ENCODE results near the gene KCNAB1. TPM values are rescaled to one million over a fixed set of nuclear protein-coding genes. Genes with fewer than 3 reads are reported as not detected.
A peak's percentile ranks its signal among the peaks of the same experiment; 100 is the strongest.
"Not testable (repeated sequence)": the region's sequence is repeated elsewhere in the genome, so short reads cannot be mapped to it uniquely, and the experiment has no call there.

KCNAB1 gene
- polyA plus RNA-seq, 1 donor (not counting 4 experiments of a cell fraction or from before 2014, with no cell fraction given): 0.03 TPM

DNA sequence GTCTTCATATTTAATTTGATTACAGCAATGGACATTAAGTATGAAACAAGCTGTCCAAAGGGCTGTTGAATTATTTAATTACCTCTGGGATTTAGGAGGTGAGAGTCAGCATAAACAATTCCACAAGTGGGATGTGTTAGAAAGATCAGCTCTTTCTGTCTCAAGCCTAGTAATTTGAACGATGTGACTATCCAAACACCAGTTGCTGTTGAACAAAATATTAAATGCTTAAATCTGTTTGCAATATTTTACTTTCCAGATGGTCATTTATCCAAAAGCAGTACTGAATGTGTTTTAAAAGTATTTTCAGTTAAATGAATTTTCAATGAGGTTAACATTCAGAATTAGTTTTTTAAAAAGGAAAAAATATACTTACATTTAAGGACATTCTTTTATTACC, 12.7 kb downstream of the KCNAB1 start:
- Histone ChIP-seq H3K4me3 (ENCODE audit: control insufficient read depth in 2 of 3, extremely low read depth in 1 of 3, insufficient read depth in 2 of 3, low read depth in 1 of 3, low read length in 3 of 3) (no peak overlapping the region), H3K9me1 (ENCODE audit: control insufficient read depth, extremely low read depth, insufficient read depth, low read length) (no peaks in the 10 kb centered on the region), H2AFZ (ENCODE audit: control insufficient read depth, low read length) (no peak overlapping the region), H3K9me3 (ENCODE audit: control insufficient read depth, low read depth, low read length) (no peaks in the 10 kb centered on the region), H4K20me1 (ENCODE audit: control insufficient read depth, extremely low read depth, insufficient read depth, low read length) (no peaks in the 10 kb centered on the region), H3K27me3 (ENCODE audit: control insufficient read depth, extremely low read depth, insufficient read depth, low read length) (peaks cover 9% of the 10 kb centered on the region), H3K79me2 (ENCODE audit: control insufficient read depth, insufficient read depth, low read length) (no peaks in the 10 kb centered on the region), H3K4me1 (ENCODE audit: control insufficient read depth, extremely low read depth, insufficient read depth, low read length) (no peaks in the 10 kb centered on the region), H3K9ac (ENCODE audit: control insufficient read depth, extremely low read depth, insufficient read depth, low read length) (no peak overlapping the region), H3K4me2 (ENCODE audit: control insufficient read depth, extremely low read depth, insufficient read depth, low read depth, low read length) (no peak overlapping the region), H3K36me3 (ENCODE audit: control insufficient read depth in 2 of 2, extremely low read depth in 1 of 2, insufficient read depth in 2 of 2, low read length in 2 of 2) (no peaks in the 10 kb centered on the region), H3K27ac (ENCODE audit: control insufficient read depth, insufficient read depth, low read length) (no peak overlapping the region)
- dilution Hi-C loops (cut with MboI; ENCODE audit: extremely low pct_ligation_motif_present, low sequenced_read_pairs): no loop called here
- no peak for DNase-seq (ENCODE audit: low read depth, low spot score)
- no peak for TF ChIP-seq EZH2 (IDR thresholded peaks at IDR 0.05; ENCODE audit: low read length)
- TF ChIP-seq, protein P1, sequence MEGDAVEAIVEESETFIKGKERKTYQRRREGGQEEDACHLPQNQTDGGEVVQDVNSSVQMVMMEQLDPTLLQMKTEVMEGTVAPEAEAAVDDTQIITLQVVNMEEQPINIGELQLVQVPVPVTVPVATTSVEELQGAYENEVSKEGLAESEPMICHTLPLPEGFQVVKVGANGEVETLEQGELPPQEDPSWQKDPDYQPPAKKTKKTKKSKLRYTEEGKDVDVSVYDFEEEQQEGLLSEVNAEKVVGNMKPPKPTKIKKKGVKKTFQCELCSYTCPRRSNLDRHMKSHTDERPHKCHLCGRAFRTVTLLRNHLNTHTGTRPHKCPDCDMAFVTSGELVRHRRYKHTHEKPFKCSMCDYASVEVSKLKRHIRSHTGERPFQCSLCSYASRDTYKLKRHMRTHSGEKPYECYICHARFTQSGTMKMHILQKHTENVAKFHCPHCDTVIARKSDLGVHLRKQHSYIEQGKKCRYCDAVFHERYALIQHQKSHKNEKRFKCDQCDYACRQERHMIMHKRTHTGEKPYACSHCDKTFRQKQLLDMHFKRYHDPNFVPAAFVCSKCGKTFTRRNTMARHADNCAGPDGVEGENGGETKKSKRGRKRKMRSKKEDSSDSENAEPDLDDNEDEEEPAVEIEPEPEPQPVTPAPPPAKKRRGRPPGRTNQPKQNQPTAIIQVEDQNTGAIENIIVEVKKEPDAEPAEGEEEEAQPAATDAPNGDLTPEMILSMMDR (optimal IDR thresholded peaks at IDR 0.05 in 1 of 3, IDR thresholded peaks at IDR 0.05 in 1 of 3, conservative IDR thresholded peaks at IDR 0.05 in 1 of 3; ENCODE audit: extremely low read depth in 1 of 3, insufficient read depth in 2 of 3, low read length in 3 of 3): no peak
- FAIRE-seq: no peak

DNA sequence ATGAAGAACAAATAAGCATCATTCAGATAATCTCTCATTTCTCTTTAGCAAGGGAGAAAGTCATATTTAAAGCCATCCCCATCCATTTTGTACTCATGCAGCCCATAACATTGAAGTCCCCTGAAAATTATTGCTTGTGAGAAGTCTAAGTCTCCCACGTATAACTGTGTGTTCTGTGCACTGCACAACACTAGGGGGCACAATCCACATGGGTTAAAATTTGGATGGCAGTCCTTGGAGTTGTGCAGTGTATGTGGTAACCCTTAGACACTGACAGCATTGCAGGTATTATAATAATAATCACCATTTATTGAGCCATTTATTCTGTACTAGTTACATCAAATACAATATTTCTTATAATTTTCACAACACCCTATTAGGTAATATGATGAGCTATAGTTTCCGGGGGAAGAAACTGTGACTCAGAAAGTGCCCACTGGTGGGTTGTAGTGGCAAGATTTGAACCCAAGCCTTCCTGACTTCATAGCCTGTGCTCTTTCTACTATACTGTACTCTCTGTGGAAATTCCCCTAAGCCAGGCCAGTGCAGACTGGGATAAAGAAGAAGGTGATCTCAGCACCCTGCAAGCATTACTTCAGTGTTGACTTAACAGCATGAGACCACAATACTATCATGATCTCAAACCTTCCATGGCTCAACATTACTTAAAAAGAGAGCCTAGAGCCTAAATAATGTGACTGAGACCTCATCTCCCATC, 15.7 kb downstream of the KCNAB1 start:
- Histone ChIP-seq H3K27ac (ENCODE audit: control insufficient read depth, insufficient read depth, low read length) (no peak overlapping the region), H2AFZ (ENCODE audit: control insufficient read depth, low read length) (no peak overlapping the region), H3K4me1 (ENCODE audit: control insufficient read depth, extremely low read depth, insufficient read depth, low read length) (no peaks in the 10 kb centered on the region), H3K27me3 (ENCODE audit: control insufficient read depth, extremely low read depth, insufficient read depth, low read length) (peaks cover 9% of the 10 kb centered on the region), H3K79me2 (ENCODE audit: control insufficient read depth, insufficient read depth, low read length) (no peaks in the 10 kb centered on the region), H3K9me1 (ENCODE audit: control insufficient read depth, extremely low read depth, insufficient read depth, low read length) (no peaks in the 10 kb centered on the region), H3K9me3 (ENCODE audit: control insufficient read depth, low read depth, low read length) (no peaks in the 10 kb centered on the region), H3K36me3 (ENCODE audit: control insufficient read depth in 2 of 2, extremely low read depth in 1 of 2, insufficient read depth in 2 of 2, low read length in 2 of 2) (no peaks in the 10 kb centered on the region), H3K4me2 (ENCODE audit: control insufficient read depth, extremely low read depth, insufficient read depth, low read depth, low read length) (no peak overlapping the region), H3K9ac (ENCODE audit: control insufficient read depth, extremely low read depth, insufficient read depth, low read length) (no peak overlapping the region), H4K20me1 (ENCODE audit: control insufficient read depth, extremely low read depth, insufficient read depth, low read length) (no peaks in the 10 kb centered on the region), H3K4me3 (ENCODE audit: control insufficient read depth in 2 of 3, extremely low read depth in 1 of 3, insufficient read depth in 2 of 3, low read depth in 1 of 3, low read length in 3 of 3) (no peak overlapping the region)
- no peak for DNase-seq (ENCODE audit: low read depth, low spot score)
- dilution Hi-C loops (cut with MboI; ENCODE audit: extremely low pct_ligation_motif_present, low sequenced_read_pairs): no loop called here
- peak; percentile 5 for FAIRE-seq
- TF ChIP-seq, protein P1 (optimal IDR thresholded peaks at IDR 0.05 in 1 of 3, IDR thresholded peaks at IDR 0.05 in 1 of 3, conservative IDR thresholded peaks at IDR 0.05 in 1 of 3; ENCODE audit: extremely low read depth in 1 of 3, insufficient read depth in 2 of 3, low read length in 3 of 3): peak in 2 of 3 experiments; percentile 32 to 44
- TF ChIP-seq EZH2 (IDR thresholded peaks at IDR 0.05; ENCODE audit: low read length): no peak

DNA sequence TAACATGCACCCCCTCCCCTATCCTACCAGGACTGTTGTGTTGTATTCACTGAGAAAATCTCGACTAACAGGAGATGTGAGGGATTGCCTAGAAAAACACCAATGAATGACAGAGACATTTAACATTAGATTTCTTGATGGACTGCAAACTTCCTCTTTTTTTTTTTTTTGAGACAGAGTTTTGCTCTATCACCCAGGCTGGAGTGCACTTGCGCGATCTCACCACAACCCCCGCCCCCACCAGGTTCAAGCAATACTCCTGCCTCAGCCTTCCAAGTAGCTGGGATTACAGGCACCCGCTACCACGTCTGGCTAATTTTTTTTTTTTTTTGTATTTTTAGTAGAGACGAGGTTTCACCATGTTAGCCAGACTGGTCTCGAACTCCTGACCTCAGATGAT, 17.0 kb downstream of the KCNAB1 start:
- H3K79me2 ChIP-seq (ENCODE audit: control insufficient read depth, insufficient read depth, low read length); DNase-seq (ENCODE audit: low read depth, low spot score); H3K36me3 ChIP-seq (ENCODE audit: control insufficient read depth in 2 of 2, extremely low read depth in 1 of 2, insufficient read depth in 2 of 2, low read length in 2 of 2); H4K20me1 ChIP-seq (ENCODE audit: control insufficient read depth, extremely low read depth, insufficient read depth, low read length); dilution Hi-C loops (cut with MboI; ENCODE audit: extremely low pct_ligation_motif_present, low sequenced_read_pairs); H3K9me1 ChIP-seq (ENCODE audit: control insufficient read depth, extremely low read depth, insufficient read depth, low read length); H3K27me3 ChIP-seq (ENCODE audit: control insufficient read depth, extremely low read depth, insufficient read depth, low read length); H3K27ac ChIP-seq (ENCODE audit: control insufficient read depth, insufficient read depth, low read length); H3K9ac ChIP-seq (ENCODE audit: control insufficient read depth, extremely low read depth, insufficient read depth, low read length); H3K4me2 ChIP-seq (ENCODE audit: control insufficient read depth, extremely low read depth, insufficient read depth, low read depth, low read length); H3K9me3 ChIP-seq (ENCODE audit: control insufficient read depth, low read depth, low read length); H3K4me3 ChIP-seq (ENCODE audit: control insufficient read depth in 2 of 3, extremely low read depth in 1 of 3, insufficient read depth in 2 of 3, low read depth in 1 of 3, low read length in 3 of 3); FAIRE-seq; H2AFZ ChIP-seq (ENCODE audit: control insufficient read depth, low read length); H3K4me1 ChIP-seq (ENCODE audit: control insufficient read depth, extremely low read depth, insufficient read depth, low read length): not testable (repeated sequence)

All from keratinocyte (primary cell).